ENCODE results near the gene LZTR1.

The LZTR1 gene

GRCh38 chr22:21015466-21016006 is 33.4 kb downstream of the LZTR1 start:
- no peak for DNase-seq (ENCODE audit: low read depth)

- no peak for DNase-seq (ENCODE audit: low read depth)
These were observed 34.7 kb downstream of the LZTR1 start for GRCh38 chr22:21016644-21017420.

GRCh38 chr22:21018314-21018713 is 36.2 kb downstream of the LZTR1 start:
- DNase-seq (ENCODE audit: low read depth): no peak

DNA sequence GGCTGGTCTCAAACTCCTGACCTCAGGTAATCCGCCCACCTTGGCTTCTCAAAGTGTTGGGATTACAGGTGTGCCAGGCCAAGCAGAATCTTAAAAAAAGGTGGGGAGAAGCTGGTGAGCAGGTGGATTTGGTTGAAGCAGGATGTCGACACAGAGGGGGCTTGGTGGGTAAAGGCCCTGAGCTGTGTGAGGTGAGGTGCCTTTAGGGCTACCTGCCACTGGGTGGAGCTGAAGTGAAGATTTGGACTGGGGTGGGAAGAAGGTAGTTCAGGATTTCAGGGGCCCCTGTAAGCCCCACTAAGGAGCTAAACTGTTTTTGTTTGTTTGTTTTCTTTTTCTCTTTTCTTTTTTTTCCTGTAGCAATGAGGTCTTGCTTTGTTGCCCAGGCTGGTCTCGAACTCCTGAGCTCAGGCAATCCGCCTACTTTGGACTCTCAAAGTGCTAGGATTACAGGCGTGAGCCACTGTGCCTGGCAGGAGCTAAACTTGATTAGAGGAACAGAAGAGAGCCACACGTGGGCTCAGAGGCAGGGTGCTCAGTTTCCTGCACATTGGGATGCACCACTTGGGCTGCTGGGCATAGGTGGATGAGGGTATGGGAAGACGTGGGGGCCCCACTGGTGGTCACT is 38.8 kb downstream of the LZTR1 start:
- DNase-seq (ENCODE audit: low read depth): no peak

DNA sequence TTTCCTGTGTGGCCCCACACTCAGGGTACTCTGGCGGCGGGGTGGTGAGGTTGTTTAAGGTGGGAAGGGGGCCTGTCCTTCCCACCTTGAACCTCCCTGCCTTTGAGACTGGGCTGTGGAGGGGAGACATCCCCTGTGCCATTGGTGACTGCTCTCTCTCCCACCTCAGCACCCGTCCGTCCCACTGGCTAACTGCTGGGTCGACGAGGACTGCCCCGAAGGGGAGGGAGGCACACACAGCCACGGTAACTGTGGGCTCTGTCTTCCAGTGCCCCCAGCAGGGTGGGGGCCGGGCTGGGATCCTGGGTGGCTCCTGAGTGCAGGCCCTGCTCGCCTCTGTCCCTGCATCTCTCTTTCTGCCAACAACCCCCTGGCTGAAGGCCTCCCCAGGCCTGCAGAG is 40.4 kb downstream of the LZTR1 start:
- DNase-seq (ENCODE audit: low read depth): no peak

- DNase-seq (ENCODE audit: low read depth): no peak
These were observed 41.0 kb downstream of the LZTR1 start for GRCh38 chr22:21022955-21023614.

- no peak for DNase-seq (ENCODE audit: low read depth)
These were observed 43.2 kb downstream of the LZTR1 start for GRCh38 chr22:21025266-21025665.

DNA sequence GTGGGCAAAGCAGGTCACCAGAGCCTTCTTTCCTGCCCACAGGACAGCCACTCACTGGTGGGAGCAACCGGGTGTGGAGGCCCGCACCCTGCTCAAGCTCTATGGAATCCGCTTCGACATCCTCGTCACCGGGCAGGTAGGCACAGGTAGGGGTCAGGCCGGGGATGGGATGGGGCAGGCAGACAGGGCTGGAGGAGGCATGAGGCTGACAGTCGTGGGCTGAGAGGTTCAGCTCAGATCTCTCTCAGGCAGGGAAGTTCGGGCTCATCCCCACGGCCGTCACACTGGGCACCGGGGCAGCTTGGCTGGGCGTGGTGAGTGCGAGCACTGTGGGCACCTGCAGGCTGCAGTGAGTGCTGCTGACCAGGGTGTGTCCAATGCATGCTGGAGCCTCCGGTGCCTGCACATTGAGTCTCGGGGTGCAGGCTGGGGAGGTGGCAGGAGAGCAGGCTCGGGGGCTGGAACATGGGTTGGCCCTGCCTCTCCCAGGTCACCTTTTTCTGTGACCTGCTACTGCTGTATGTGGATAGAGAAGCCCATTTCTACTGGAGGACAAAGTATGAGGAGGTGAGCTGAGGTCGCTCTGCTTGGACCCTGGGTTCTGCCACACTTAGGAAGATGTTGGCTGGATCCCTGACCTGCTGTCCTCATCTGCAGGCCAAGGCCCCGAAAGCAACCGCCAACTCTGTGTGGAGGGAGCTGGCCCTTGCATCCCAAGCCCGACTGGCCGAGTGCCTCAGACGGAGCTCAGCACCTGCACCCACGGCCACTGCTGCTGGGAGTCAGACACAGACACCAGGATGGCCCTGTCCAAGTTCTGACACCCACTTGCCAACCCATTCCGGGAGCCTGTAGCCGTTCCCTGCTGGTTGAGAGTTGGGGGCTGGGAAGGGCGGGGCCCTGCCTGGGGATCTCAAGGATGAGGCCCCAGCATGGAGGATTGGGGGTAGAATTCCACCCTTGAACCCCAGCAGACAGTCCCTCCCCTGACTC is 44.0 kb downstream of the LZTR1 start:
- DNase-seq (ENCODE audit: low read depth): no peak

GRCh38 chr22:21026783-21027692 is 44.9 kb downstream of the LZTR1 start:
- DNase-seq (ENCODE audit: low read depth): no peak

GRCh38 chr22:21028277-21029251 is 46.5 kb downstream of the LZTR1 start:
- no peak for DNase-seq (ENCODE audit: low read depth)

DNA sequence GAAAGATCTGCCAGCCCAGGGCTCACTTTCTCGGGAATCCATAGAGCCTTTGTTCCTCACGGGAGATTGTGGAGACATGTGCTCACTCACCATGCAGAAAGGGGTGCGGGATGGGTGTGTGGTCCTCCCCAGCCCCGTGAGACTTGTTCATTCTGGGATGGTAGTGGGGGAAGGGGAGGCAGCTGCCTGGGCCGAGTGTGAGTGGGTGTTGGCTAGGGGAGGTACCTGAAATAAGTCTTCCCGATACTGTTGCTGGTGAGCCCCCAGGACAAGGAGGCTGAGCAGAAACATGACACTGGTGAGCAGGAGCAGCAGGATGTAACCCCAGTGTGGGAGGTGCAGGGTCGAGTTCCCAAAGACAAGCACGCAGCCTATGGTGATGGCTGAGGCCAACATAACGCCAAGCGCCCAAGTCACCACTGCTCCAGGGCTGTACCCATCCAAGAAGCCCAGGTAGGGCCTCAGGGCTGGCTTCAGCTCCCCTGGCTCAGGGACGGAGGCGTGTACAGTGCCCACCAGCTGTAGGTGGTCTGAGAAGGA is 47.5 kb downstream of the LZTR1 start:
- DNase-seq (ENCODE audit: low read depth): no peak

DNA sequence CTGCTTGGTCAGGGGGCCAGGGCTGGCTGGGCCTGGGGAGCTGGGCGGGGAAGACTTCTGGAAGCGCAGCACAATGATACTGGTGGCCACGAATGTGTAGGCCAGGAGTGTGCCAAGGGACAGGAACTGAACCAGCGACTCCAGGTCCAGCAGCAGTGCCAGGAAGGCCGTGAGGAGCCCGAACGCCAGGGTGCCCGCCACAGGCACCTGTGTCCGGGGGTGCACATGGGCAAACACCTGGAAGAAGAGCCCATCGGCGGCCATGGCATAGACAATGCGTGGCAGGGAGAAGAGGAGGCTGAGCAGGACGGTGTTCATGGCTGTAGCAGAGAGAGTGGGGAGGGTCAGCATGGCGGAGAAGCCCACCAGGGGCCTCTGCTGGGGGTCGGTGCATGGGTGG is 47.9 kb downstream of the LZTR1 start:
- DNase-seq (ENCODE audit: low read depth): no peak

DNA sequence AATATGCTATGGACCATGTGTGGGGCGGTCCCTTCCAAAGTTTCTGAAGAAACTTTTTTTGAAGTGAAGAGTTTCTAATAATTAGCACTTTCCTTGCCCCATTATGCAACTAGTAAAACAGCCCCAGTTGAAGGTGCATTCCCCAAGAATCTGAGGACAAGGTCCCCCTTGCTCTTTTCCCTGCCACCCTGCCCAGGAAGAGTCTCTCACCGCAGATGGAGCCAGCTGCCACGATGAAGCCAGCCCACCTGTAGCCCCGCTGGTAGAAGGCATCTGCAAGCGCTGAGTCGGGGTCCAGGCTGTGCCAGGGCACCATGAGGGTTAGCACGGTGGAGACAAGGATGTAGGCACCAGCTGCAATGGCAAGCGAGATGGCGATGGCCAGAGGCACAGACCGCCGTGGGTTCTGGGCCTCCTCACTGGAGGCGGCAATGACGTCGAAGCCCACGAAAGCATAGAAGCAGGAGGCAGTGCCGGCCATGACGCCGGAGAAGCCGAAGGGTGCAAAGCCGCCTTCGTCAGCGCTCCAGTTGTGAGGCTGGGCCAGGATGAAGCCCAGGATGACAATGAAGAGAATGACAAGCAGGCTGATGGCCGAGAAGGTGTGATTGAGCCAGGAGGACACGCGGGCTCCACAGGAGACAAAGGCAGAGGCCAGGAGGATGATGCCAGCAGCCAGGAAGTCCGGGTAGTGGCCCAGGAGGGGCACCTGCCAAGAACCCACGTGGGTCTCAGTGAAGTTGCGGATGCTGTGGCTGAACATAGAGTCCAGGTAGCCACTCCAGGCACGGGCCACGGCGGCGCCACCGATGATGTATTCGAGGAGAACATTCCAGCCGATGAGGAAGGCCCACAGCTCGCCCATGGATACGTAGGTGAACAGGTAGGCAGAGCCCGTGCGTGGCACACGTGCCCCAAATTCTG is 48.8 kb downstream of the LZTR1 start:
- DNase-seq (ENCODE audit: low read depth): no peak

DNA sequence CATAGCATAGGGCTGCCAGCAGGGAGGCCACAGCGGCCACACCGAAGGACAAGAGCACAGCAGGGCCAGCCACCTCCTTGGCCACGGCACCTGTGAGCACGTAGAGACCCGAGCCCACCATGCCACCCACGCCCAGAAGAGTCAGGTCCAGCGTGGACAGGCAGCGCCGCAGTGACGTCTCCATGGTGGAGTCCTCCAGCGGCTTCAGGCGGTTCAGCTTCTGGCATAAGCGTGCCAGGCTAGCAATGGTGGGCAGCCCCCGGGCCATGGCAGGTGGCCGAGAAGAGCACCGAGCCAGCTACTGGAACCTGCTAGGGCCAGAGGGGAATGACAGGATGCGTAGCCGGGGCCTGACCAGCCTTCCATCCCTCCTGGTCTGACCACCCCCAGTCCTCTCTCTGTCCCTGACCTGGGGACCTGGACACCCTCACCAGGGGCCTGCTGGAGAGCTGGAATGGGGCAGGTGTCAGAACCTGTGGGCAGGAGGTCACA is 49.5 kb downstream of the LZTR1 start:
- no peak for DNase-seq (ENCODE audit: low read depth)

- no peak for DNase-seq (ENCODE audit: low read depth)
These were observed 50.2 kb downstream of the LZTR1 start, which contains the start of gene SLC7A4 for GRCh38 chr22:21032037-21032867. TSS of gene SLC7A4 (minus strand) at chr22:21032561. CDS start at chr22:21031812, 749 bp downstream.

DNA sequence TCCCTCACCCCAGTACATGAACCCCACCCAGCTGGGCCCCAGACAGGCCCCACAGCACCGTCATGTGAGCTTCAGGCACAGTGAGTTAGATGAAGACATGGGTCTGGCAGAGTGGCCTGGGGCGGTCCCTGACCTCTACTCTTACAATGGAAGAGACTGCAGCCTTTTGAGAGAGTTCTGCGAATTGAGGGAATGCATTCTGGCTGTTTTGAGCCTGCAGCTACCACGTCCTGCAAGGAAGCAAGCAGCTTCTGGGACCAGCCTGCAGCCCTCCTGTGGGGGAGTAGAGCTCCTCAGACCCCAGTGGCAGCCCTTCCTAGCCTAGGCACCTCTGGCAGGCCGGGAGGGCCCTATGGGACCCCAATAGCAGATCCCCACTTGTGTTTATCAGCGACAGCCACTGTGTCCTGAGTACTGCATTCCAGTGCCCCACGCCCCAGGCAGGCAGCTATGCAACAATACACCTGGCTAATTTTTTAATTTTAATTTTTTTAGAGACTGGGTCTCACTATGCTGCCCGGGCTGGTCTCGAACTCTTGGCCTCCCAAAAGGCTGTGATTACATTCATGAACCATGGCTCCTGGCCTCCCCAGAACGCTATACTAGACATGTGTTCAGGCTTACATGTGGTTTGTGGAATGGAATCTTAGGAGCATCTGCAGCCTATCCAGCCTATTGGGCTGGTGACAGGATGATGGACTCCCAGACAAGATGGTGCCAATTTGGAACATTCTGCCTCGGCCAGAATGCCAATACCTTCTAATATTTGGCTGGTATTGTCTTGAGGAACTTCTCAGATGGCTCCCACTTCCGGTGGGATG is 51.0 kb downstream of the LZTR1 start:
- DNase-seq (ENCODE audit: low read depth): no peak
